ENCODE data around the gene ABHD2.
"Not testable (repeated sequence)": the region's sequence is repeated elsewhere in the genome, so short reads cannot be mapped to it uniquely, and the experiment has no call there.

ABHD2 gene

GRCh38 chr15:89243046-89243690 is 154.9 kb downstream of the ABHD2 start:
- ChIA-PET POLR2A (interaction anchor here (0.9 to 3.4 kb wide), 20 partner anchors 9 to 287 kb away, joined by 3 to 29 read pairs (median 5); partner anchors contain the start of gene RLBP1), CTCF (interaction anchor here (0.6 to 2.4 kb wide), 3 partner anchors 13 to 529 kb away, joined by 5 to 33 read pairs (median 7); no protein-coding TSS in a partner anchor)
- no peak for DNase-seq (ENCODE audit: extremely low spot score)

GRCh38 chr15:89243691-89244573 is 155.7 kb downstream of the ABHD2 start, which contains the start of gene FANCI:
Gene FANCI (plus strand): TSS chr15:89243979. CDS start chr15:89247648, 3,669 bp downstream.
- POLR2A ChIA-PET = interaction anchor here (0.5 to 3.4 kb wide), 23 partner anchors 10 to 287 kb away, joined by 3 to 29 read pairs (median 4); partner anchors contain the start of gene RLBP1
- no peak for TF ChIP-seq SP1 (IDR thresholded peaks at IDR 0.05)
- peak; percentile 46 for TF ChIP-seq ELF4 (IDR thresholded peaks at IDR 0.05)
- peak; percentile 42; the same call in 1 of the 2 replicates for TF ChIP-seq CTBP1 (IDR thresholded peaks at IDR 0.05; ENCODE audit: borderline replicate concordance)
- TF ChIP-seq TARDBP (IDR thresholded peaks at IDR 0.05) = no peak
- TF ChIP-seq L3MBTL2 (conservative IDR thresholded peaks at IDR 0.05) = peak; percentile 95
- peak; percentile 43; the same call in 1 of the 2 replicates for TF ChIP-seq HDGF (IDR thresholded peaks at IDR 0.05; ENCODE audit: borderline replicate concordance)
- TF ChIP-seq BHLHE40 (IDR thresholded peaks at IDR 0.05; ENCODE audit: borderline replicate concordance) = peak; percentile 45; the same call in 1 of the 2 replicates
- CTCF ChIA-PET = interaction anchor here (0.6 to 2.4 kb wide), 6 partner anchors 13 to 528 kb away, joined by 3 to 33 read pairs (median 4); no protein-coding TSS in a partner anchor
- peak; percentile 97 for DNase-seq (ENCODE audit: extremely low spot score)

More at GRCh38 chr15:89243046-89243690, 154.9 kb downstream of the ABHD2 start:
- TF ChIP-seq SP1 (IDR thresholded peaks at IDR 0.05) = no peak
- TF ChIP-seq CTBP1 (IDR thresholded peaks at IDR 0.05; ENCODE audit: borderline replicate concordance) = no peak
- TF ChIP-seq LEF1 (IDR thresholded peaks at IDR 0.05; ENCODE audit: borderline replicate concordance) = peak; percentile 73; the same call in 1 of the 2 replicates

GRCh38 chr15:89244574-89244903 is 156.3 kb downstream of the ABHD2 start:
- POLR2A ChIA-PET = interaction anchor here (0.9 to 3.4 kb wide), 12 partner anchors 11 to 106 kb away, joined by 3 to 29 read pairs (median 6); no protein-coding TSS in a partner anchor

GRCh38 chr15:89247446-89247845 is 159.2 kb downstream of the ABHD2 start:
- TF ChIP-seq FOXK2 (IDR thresholded peaks at IDR 0.05) (no peak), PKNOX1 (IDR thresholded peaks at IDR 0.05) (no peak), CTBP1 (IDR thresholded peaks at IDR 0.05; ENCODE audit: borderline replicate concordance) (no peak), FOXM1 (IDR thresholded peaks at IDR 0.05; ENCODE audit: borderline replicate concordance) (no peak), SP1 (IDR thresholded peaks at IDR 0.05) (no peak), FOXA1 (IDR thresholded peaks at IDR 0.05) (no peak), ZNF384 (IDR thresholded peaks at IDR 0.05) (no peak), ARNT (IDR thresholded peaks at IDR 0.05) (no peak), ELF4 (IDR thresholded peaks at IDR 0.05) (no peak), BHLHE40 (IDR thresholded peaks at IDR 0.05; ENCODE audit: borderline replicate concordance) (no peak), TARDBP (IDR thresholded peaks at IDR 0.05) (no peak), HDGF (IDR thresholded peaks at IDR 0.05; ENCODE audit: borderline replicate concordance) (no peak), SUZ12 (IDR thresholded peaks at IDR 0.05) (no peak), LEF1 (IDR thresholded peaks at IDR 0.05; ENCODE audit: borderline replicate concordance) (no peak)
- CTCF ChIA-PET = no interaction called here
- DNase-seq (ENCODE audit: extremely low spot score) = no peak
- POLR2A ChIA-PET = no interaction called here

More at GRCh38 chr15:89244574-89244903, 156.3 kb downstream of the ABHD2 start:
- TF ChIP-seq ELF4 (IDR thresholded peaks at IDR 0.05) (no peak), CTBP1 (IDR thresholded peaks at IDR 0.05; ENCODE audit: borderline replicate concordance) (no peak), FOXK2 (IDR thresholded peaks at IDR 0.05) (no peak), ARNT (IDR thresholded peaks at IDR 0.05) (no peak), FOXM1 (IDR thresholded peaks at IDR 0.05; ENCODE audit: borderline replicate concordance) (no peak), TARDBP (IDR thresholded peaks at IDR 0.05) (no peak), BHLHE40 (IDR thresholded peaks at IDR 0.05; ENCODE audit: borderline replicate concordance) (no peak), HDGF (IDR thresholded peaks at IDR 0.05; ENCODE audit: borderline replicate concordance) (no peak), PKNOX1 (IDR thresholded peaks at IDR 0.05) (no peak), SP1 (IDR thresholded peaks at IDR 0.05) (no peak), LEF1 (IDR thresholded peaks at IDR 0.05; ENCODE audit: borderline replicate concordance) (no peak), NFRKB (IDR thresholded peaks at IDR 0.05) (no peak), L3MBTL2 (conservative IDR thresholded peaks at IDR 0.05) (no peak), SUZ12 (IDR thresholded peaks at IDR 0.05) (no peak), FOXA1 (IDR thresholded peaks at IDR 0.05) (no peak), ZNF384 (IDR thresholded peaks at IDR 0.05) (no peak)
- peak; percentile 46 for DNase-seq (ENCODE audit: extremely low spot score)
- CTCF ChIA-PET = interaction anchor here (1.1 to 2.4 kb wide), 4 partner anchors 14 to 88 kb away, joined by 3 to 33 read pairs (median 4); no protein-coding TSS in a partner anchor

GRCh38 chr15:89248584-89248983 is 160.3 kb downstream of the ABHD2 start:
- TF ChIP-seq PKNOX1 (IDR thresholded peaks at IDR 0.05) (no peak), SP1 (IDR thresholded peaks at IDR 0.05) (no peak), SUZ12 (IDR thresholded peaks at IDR 0.05) (no peak), FOXK2 (IDR thresholded peaks at IDR 0.05) (no peak), FOXA1 (IDR thresholded peaks at IDR 0.05) (no peak), FOXM1 (IDR thresholded peaks at IDR 0.05; ENCODE audit: borderline replicate concordance) (no peak), TARDBP (IDR thresholded peaks at IDR 0.05) (no peak), ELF4 (IDR thresholded peaks at IDR 0.05) (no peak), LEF1 (IDR thresholded peaks at IDR 0.05; ENCODE audit: borderline replicate concordance) (no peak), ZNF384 (IDR thresholded peaks at IDR 0.05) (no peak)
- POLR2A ChIA-PET = no interaction called here
- no peak for DNase-seq (ENCODE audit: extremely low spot score)
- CTCF ChIA-PET = no interaction called here

GRCh38 chr15:89250142-89250541 is 161.9 kb downstream of the ABHD2 start:
- DNase-seq (ENCODE audit: extremely low spot score); CTCF ChIA-PET; POLR2A ChIA-PET: not testable (repeated sequence)
